PC-9 (cell line): Measurements from ENCODE around the gene OGFOD1. TPM values are rescaled to one million over a fixed set of nuclear protein-coding genes. Genes with fewer than 3 reads are reported as not detected.

Experiments
- BruUV-seq: library from RNA; stranded (reverse); fragments of 400-500 nt; replicated peaks from 2 replicates; lab custom pipeline; 2021; lab: Mats Ljungman, UMichigan
- CTCF ChIA-PET: fragments of 300-600 bp; sonication (Branson Sonifier 250); formaldehyde crosslinking; loops from one replicate; lab custom pipeline; 2022; ENCODE audit warnings: antibody characterized with exemption; lab: Charles Lee
- POLR2A ChIA-PET: fragments of 300-600 bp; sonication (Branson Sonifier 250); formaldehyde crosslinking; loops from one replicate; lab custom pipeline; 2022; ENCODE audit warnings: antibody characterized with exemption; ENCODE audit not compliant: unreplicated experiment; lab: Charles Lee
- DNase-seq, 2 experiments: peaks; one replicate each; pipeline versions ENCODE4 v3.0.0 to v3.0.0-alpha.2; 2015 to 2022; ENCODE audit warnings: mixed read lengths in 1 of 2
- H2AFZ ChIP-seq: fragments of 200-600 bp; sonication (generic); 2 replicates; pipeline ENCODE4 v1.8.1; 2017; ENCODE audit warnings: antibody characterized with exemption
- H3F3A ChIP-seq: fragments of 200-600 bp; sonication (generic); 2 replicates; pipeline ENCODE4 v1.8.1; 2017; ENCODE audit warnings: antibody characterized with exemption, mild to moderate bottlenecking, low read depth; ENCODE audit not compliant: insufficient read depth
- H3K27ac ChIP-seq: fragments of 200-600 bp; sonication (generic); 2 replicates; pipeline ENCODE4 v1.6.1; 2016; ENCODE audit warnings: mixed run types
- H3K27me3 ChIP-seq: fragments of 200-600 bp; sonication (generic); 2 replicates; pipeline ENCODE4 v1.6.1; 2016; ENCODE audit warnings: low read depth, mixed run types; ENCODE audit not compliant: insufficient read depth
- H3K36me3 ChIP-seq: fragments of 200-600 bp; sonication (generic); 2 replicates; pipeline ENCODE4 v1.6.1; 2016; ENCODE audit warnings: low read depth, mixed run types
- H3K4me1 ChIP-seq: fragments of 200-600 bp; sonication (generic); replicated peaks from 2 replicates; pipeline ENCODE4 v1.6.1; 2016; ENCODE audit warnings: mixed run types; ENCODE audit not compliant: insufficient read depth
- H3K4me2 ChIP-seq: fragments of 200-600 bp; sonication (generic); 2 replicates; pipeline ENCODE4 v1.6.1; 2017; ENCODE audit warnings: mixed run types
- H3K4me3 ChIP-seq: fragments of 200-600 bp; sonication (generic); 2 replicates; pipeline ENCODE4 v1.6.1; 2016; ENCODE audit warnings: mixed run types
- H3K79me2 ChIP-seq: fragments of 200-600 bp; sonication (generic); 2 replicates; pipeline ENCODE4 v1.6.1; 2017; ENCODE audit warnings: low read depth, mixed run types
- H3K9me2 ChIP-seq: fragments of 200-600 bp; sonication (generic); 2 replicates; pipeline ENCODE4 v1.8.1; 2017; ENCODE audit warnings: mild to moderate bottlenecking; ENCODE audit not compliant: insufficient read depth
- H3K9me3 ChIP-seq: fragments of 200-600 bp; sonication (generic); 2 replicates; pipeline ENCODE4 v1.8.1; 2016; ENCODE audit warnings: low read depth; ENCODE audit not compliant: insufficient read depth
- H4K20me1 ChIP-seq: fragments of 200-600 bp; sonication (generic); 2 replicates; pipeline ENCODE4 v1.8.1; 2017; ENCODE audit not compliant: insufficient read depth
- CTCF ChIP-seq: fragments of 200-600 bp; sonication (generic); conservative IDR thresholded peaks from 2 replicates; pipeline ENCODE4 v1.6.1; 2017; ENCODE audit warnings: mixed run types, antibody characterized with exemption, mild to moderate bottlenecking, moderate library complexity
- EZH2 ChIP-seq: fragments of 200-600 bp; sonication (generic); IDR thresholded peaks from 2 replicates; pipeline ENCODE4 v1.8.0; 2017; ENCODE audit warnings: antibody characterized with exemption, low read depth
- intact Hi-C: fragments of 100-400 bp; cut with micrococcal nuclease; formaldehyde crosslinking; loops from one replicate; pipeline ENCODE4 v1.10.0; 2022; ENCODE audit not compliant: unreplicated experiment
- total RNA-seq: library from RNA; stranded (reverse); gene quantifications from 2 replicates; pipeline ENCODE4 v1.2.3, GENCODE V29; 2021

The OGFOD1 gene
- total RNA-seq, 1 experiment from 2014 or later = 30.0 TPM

DNA sequence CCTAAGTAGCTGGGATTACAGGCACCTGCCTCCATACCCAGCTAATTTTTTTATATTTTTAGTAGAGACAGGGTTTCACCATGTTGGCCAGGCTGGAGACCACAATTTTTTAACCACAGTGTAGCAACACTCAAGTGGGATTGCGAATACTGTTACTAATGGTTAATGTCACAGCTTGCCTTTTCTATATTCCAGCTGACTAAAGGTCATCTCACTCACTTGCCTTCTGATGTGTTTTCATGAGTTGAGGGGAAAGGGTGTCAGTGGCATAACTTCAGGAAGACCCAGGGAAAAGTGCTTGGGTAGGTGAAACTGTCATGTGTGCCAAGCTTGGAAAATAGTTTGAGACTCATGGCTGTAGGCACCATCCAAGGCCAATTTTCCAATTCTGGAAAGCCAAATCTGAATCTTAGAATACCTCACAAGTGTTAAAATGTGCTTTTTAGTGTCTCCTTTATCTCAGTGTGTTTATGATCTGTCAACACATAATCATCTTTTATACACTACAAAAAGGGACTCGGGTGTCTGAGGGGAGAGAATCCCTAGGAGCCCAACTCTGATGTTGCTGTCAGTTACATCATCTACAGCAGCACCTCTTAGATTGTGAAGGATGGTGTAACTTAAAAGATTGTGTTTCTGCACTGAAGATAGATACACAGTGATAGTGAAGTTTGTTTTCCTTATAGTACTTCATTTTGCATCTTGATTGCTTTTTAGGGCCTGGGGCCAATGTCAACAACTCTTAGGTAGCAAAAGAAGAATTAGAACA is 27.1 kb downstream of the OGFOD1 start:
- intact Hi-C loops = no loop called here
- H3K36me3 ChIP-seq = peaks cover 38% of the 10 kb centered on the region
- ChIA-PET CTCF (interaction anchor here (0.6 kb wide), 1 partner anchor 69 kb away, joined by 3 read pairs; no protein-coding TSS in a partner anchor), POLR2A (no interaction called here)
- no peaks in the 10 kb centered on the region for H4K20me1 ChIP-seq
- no peaks in the 10 kb centered on the region for H3K79me2 ChIP-seq
- H3F3A ChIP-seq = peaks cover 23% of the 10 kb centered on the region; the same call in 1 of the 2 replicates
- H3K27me3 ChIP-seq = no peaks in the 10 kb centered on the region
- H3K4me2 ChIP-seq = no peak overlapping the region
- no TSS peak for BruUV-seq
- DNase-seq = no peak
- H3K4me1 ChIP-seq = peaks cover 12% of the 10 kb centered on the region
- TF ChIP-seq EZH2 = no peak
- H3K9me2 ChIP-seq = no peaks in the 10 kb centered on the region
- H2AFZ ChIP-seq = no peak overlapping the region
- H3K9me3 ChIP-seq = 0 out of 2 replicates have a peak, but pooled peaks cover 3% of the 10 kb centered on the region
- peak overlapping the region; percentile 10; the same call in 1 of the 2 replicates for H3K27ac ChIP-seq
- no peak overlapping the region for H3K4me3 ChIP-seq

GRCh38 chr16:56479469-56479868 is 28.1 kb downstream of the OGFOD1 start:
- POLR2A ChIA-PET = interaction anchor here (0.6 kb wide), 1 partner anchor 854 kb away, joined by 3 read pairs; no protein-coding TSS in a partner anchor
- intact Hi-C loops = no loop called here
- CTCF ChIA-PET = interaction anchor here (0.6 kb wide), 1 partner anchor 14 kb away, joined by 5 read pairs; no protein-coding TSS in a partner anchor

DNA sequence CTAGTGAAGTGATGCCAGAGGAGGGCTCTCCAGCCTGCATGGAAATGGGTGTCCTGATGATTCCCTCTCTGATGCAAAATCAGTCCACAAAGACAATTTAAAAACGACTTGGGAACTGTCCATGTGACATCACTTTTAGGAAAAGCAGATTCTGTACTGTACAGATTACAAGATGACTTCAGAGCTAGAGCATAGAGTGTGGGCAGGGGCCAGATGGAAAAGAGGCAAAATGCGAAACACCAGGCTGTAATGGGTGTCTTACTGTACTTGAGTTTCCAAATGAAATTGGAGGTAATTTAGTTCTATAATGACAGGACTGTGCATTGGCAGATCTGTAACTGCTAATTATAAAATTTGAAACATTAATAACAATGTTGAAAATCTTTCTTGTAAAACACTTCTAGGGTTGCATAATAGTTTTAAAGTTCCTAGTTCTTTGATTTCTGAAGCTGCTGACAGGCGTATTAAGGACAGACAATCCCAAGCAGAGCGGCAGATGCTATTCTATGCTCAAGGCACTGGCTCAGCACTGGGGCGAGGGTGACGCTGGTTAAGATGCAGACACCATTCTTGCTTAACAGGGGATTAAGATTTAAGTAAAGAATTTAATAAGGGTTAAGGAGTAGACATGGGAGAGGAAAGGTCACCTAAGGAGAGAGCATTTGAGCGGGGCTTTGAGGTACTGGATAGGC is 29.6 kb downstream of the OGFOD1 start:
- no peaks in the 10 kb centered on the region for H3K9me2 ChIP-seq
- TF ChIP-seq CTCF (no peak), EZH2 (no peak)
- H3K27ac ChIP-seq = no peak overlapping the region
- POLR2A ChIA-PET = no interaction called here
- CTCF ChIA-PET = no interaction called here
- no peak overlapping the region for H2AFZ ChIP-seq
- H3K4me1 ChIP-seq = peaks cover 12% of the 10 kb centered on the region
- no peak overlapping the region for H3K4me3 ChIP-seq
- H3K36me3 ChIP-seq = peaks cover 32% of the 10 kb centered on the region
- no TSS peak for BruUV-seq
- 0 out of 2 replicates have a peak, but pooled peaks cover 3% of the 10 kb centered on the region for H3K9me3 ChIP-seq
- no peak for DNase-seq
- no peaks in the 10 kb centered on the region for H4K20me1 ChIP-seq
- no peaks in the 10 kb centered on the region for H3K27me3 ChIP-seq
- no peak overlapping the region for H3K4me2 ChIP-seq
- H3F3A ChIP-seq = peaks cover 23% of the 10 kb centered on the region; the same call in 1 of the 2 replicates
- no peaks in the 10 kb centered on the region for H3K79me2 ChIP-seq
- intact Hi-C loops = no loop called here

More at GRCh38 chr16:56479469-56479868, 28.1 kb downstream of the OGFOD1 start:
- Histone ChIP-seq H3K27ac (peak overlapping the region; percentile 10; the same call in 1 of the 2 replicates), H3K27me3 (no peaks in the 10 kb centered on the region), H3K79me2 (no peaks in the 10 kb centered on the region), H3K4me1 (peaks cover 12% of the 10 kb centered on the region), H3F3A (peaks cover 23% of the 10 kb centered on the region; the same call in 1 of the 2 replicates), H4K20me1 (no peaks in the 10 kb centered on the region), H3K4me2 (no peak overlapping the region), H3K9me2 (no peaks in the 10 kb centered on the region), H3K9me3 (0 out of 2 replicates have a peak, but pooled peaks cover 3% of the 10 kb centered on the region), H2AFZ (no peak overlapping the region), H3K36me3 (peaks cover 38% of the 10 kb centered on the region), H3K4me3 (no peak overlapping the region)
- TF ChIP-seq CTCF (no peak), EZH2 (no peak)
- no peak for DNase-seq
- no TSS peak for BruUV-seq
